Activated T-cell treated with anti-CD3 and anti-CD28 coated beads, Interleukin-2, amount 50 U/mL, for 72 hours (primary cell): Measurements from ENCODE around the gene ARL4C. TPM values are rescaled to one million over a fixed set of nuclear protein-coding genes. Genes with fewer than 3 reads are reported as not detected.
A peak's percentile ranks its signal among the peaks of the same experiment; 100 is the strongest.

Experiments
- ATAC-seq, 2 donors: fragments of 150-1000 bp; cut with Tn5 transposase; replicated peaks in 1 of 2; 2 replicates each; pipeline ENCODE4 v1.10.0; 2021; ENCODE audit warnings: moderate library complexity in 2 of 2, mild to moderate bottlenecking in 1 of 2
- DNase-seq, 2 donors: peaks; one replicate each; pipeline ENCODE4 v3.0.0; 2021 to 2022; ENCODE audit warnings: mixed read lengths in 1 of 2
- H3K27ac Mint-ChIP-seq: one replicate; pipeline ENCODE4 v1.8.0; 2022; ENCODE audit warnings: mild to moderate bottlenecking, moderate library complexity, mixed read lengths
- H3K27me3 Mint-ChIP-seq: one replicate; pipeline ENCODE4 v1.8.0; 2022; ENCODE audit warnings: low read depth, mixed read lengths
- H3K36me3 Mint-ChIP-seq, 2 donors: one replicate each; pipeline ENCODE4 v1.8.0; 2022; ENCODE audit warnings: mixed read lengths in 2 of 2, mild to moderate bottlenecking in 1 of 2; ENCODE audit not compliant: insufficient read depth in 2 of 2
- H3K4me1 Mint-ChIP-seq: one replicate; pipeline ENCODE4 v1.8.0; 2022; ENCODE audit warnings: low read depth, mixed read lengths
- H3K4me3 Mint-ChIP-seq, 2 donors: one replicate each; pipeline ENCODE4 v1.8.0; 2022; ENCODE audit warnings: mild to moderate bottlenecking in 2 of 2, mixed read lengths in 2 of 2, moderate library complexity in 2 of 2
- H3K9me3 Mint-ChIP-seq, 2 donors: one replicate each; pipeline ENCODE4 v1.8.0; 2022; ENCODE audit warnings: mixed read lengths in 2 of 2
- total RNA-seq, 2 donors: library from RNA; stranded (reverse); gene quantifications; one replicate each; pipeline ENCODE4 v1.2.3, GENCODE V29; 2022

The ARL4C gene
- total RNA-seq, 2 donors from 2014 or later = 52.9 to 53.7 TPM

DNA sequence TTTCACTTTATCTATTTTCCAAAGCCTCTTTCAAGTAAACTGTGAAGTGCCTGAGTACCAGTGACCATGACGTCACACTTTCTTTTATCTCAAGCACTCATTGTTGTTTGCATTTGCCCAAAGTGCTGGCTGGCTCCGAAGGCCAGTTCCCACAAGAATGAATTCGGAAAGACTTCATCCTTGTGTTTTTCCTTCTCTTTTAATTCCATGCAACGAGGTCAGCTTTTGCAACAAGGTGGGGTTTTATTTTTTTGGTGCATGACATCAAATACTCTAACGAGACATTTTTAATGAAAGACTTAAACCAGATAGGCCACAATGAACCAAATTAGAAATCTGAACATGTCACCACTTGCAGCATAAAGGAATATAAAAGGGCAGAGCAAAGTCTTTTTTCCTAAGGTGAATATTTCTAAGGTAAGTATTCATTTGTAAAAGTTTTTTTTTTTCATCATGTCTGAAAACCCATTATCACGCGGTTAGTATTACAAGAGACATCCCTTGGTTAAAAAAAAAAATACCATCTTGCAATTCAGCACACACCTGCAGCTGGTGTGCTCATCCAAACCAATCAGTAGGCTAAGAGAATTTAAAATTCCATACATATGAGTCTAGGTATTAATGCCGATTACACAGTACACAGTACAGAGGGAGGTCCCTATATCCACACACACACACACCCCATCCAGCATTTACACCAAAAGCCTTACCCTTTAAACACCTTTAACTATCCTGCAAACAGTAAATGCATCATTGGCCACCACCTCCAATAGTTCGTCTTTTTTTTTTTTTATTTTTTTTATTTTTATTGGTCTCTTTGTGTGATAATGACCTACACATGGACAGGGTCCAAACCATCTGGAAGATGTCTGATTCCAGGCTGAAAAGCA lies 2.3 kb downstream of the ARL4C start:
- H3K9me3 Mint-ChIP-seq = no peaks in the 10 kb centered on the region
- H3K27me3 Mint-ChIP-seq = no peaks in the 10 kb centered on the region
- peak overlapping the region; percentile 91 for H3K27ac Mint-ChIP-seq
- peaks cover 20 to 26% of the 10 kb centered on the region in 2 donors for H3K36me3 Mint-ChIP-seq
- peak overlapping the region; percentile 96 to 98 for H3K4me3 Mint-ChIP-seq
- DNase-seq = no peak
- H3K4me1 Mint-ChIP-seq = peaks cover 56% of the 10 kb centered on the region
- no peak for ATAC-seq

DNA sequence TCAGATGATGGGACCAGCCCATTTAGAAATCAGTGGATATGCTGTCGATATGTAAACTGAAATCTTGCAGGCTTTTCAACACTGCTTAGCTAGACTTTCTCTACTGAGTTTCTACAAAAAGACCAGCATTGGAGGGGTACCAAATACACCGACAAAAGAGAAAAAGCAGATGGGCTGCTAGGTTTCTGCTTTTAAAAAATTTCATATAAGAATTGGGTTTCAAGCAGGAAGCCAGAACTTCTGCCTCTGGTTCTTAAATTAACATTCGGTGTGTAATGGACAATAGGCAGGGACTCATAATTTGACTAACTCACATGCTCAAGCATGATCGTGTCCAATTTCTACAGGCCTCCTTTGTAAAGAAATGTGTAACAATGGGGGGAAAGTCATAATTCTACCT lies 3.1 kb downstream of the ARL4C start:
- Mint-ChIP-seq H3K36me3 (peaks cover 20 to 26% of the 10 kb centered on the region in 2 donors), H3K9me3 (no peaks in the 10 kb centered on the region)

DNA sequence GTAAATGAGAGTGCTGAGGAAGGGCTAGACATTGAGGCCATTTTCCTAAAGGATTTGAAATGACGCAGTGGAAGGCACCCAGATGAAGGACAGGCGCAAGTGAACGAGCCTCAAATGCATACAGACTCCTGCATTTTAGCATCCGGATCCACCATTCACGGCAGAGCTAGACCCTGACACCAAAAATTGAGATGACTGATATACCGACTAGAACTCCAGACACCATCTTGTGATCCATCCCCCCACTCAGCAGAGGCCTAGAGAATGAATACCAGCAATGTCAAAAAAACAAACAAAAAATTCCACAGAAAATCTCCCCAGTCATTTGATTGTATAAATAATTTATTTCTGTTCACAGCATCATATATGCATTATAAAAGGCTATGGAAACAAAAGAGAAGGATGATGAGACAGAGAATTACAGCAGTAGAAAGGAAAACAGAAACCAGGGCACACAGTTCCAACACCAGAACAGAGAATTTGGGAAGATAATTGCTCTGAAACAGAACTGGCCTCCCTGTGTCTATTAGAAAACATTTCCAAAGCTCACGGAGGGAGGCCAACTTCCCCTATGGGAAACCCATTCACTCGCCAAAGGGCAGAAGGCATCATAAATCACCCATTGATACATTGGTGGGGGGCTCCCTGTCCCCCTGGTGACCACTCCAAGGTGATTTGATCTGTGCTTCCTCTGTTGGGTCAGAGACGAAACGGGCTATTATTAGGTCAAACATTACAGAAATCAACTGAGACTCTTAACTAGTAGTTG lies 4.0 kb downstream of the ARL4C start:
- no peak for ATAC-seq
- Mint-ChIP-seq H3K36me3 (peaks cover 20 to 31% of the 10 kb centered on the region in 2 donors), H3K4me3 (peak overlapping the region; percentile 96 to 98), H3K27me3 (no peaks in the 10 kb centered on the region), H3K4me1 (peaks cover 56% of the 10 kb centered on the region), H3K27ac (peak overlapping the region; percentile 99), H3K9me3 (no peaks in the 10 kb centered on the region)
- DNase-seq = no peak

More for the DNA sequence above, 3.1 kb downstream of the ARL4C start:
- DNase-seq (no peak), ATAC-seq (no peak)
- peak overlapping the region; percentile 96 to 98 for H3K4me3 Mint-ChIP-seq
- H3K27me3 Mint-ChIP-seq = no peaks in the 10 kb centered on the region
- peak overlapping the region; percentile 99 for H3K27ac Mint-ChIP-seq
- peaks cover 56% of the 10 kb centered on the region for H3K4me1 Mint-ChIP-seq

DNA sequence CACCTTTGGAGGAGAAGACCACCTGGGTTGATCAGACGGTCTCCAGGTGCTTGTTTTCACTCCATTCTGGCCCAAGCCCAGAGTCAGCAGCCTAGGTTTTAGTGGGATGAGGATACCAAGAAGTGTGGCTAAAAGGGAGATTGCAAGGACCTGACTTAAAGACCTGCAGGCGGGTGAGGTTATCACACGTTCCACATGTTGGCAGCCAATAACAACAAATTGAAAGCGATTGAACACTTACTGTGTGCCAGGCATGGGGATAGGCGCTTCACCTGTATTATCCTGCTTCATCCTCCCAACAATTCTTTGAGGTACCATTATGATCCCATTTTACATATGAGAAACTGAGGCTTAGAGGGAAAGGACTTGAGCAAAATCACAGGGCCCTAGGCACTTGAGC lies 5.0 kb downstream of the ARL4C start:
- H3K36me3 Mint-ChIP-seq = peaks cover 20 to 35% of the 10 kb centered on the region in 2 donors

DNA sequence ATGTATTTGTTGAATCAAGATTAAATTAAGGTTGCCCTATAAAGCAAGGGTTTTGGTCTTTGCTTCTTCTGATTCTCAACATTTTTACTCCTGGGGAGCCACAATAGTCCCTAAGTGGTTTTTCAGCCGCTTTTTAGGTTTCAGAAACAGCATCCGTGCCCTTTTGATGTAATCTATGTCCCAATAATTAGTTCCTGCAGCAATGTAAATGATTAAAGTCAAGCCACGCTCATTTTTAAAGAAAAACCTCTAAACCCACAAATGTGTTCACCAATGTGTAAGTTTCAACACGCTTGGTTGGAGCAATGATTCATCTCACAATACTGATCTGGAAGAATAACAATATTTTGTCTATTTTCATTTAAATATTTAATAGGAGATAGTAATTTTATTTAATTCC lies 5.6 kb downstream of the ARL4C start:
- H3K27me3 Mint-ChIP-seq = no peaks in the 10 kb centered on the region
- H3K36me3 Mint-ChIP-seq = peaks cover 20 to 35% of the 10 kb centered on the region in 2 donors
- peak overlapping the region; percentile 99 for H3K27ac Mint-ChIP-seq
- H3K4me1 Mint-ChIP-seq = peaks cover 69% of the 10 kb centered on the region
- peak overlapping the region; percentile 91 to 98 for H3K4me3 Mint-ChIP-seq
- no peak for DNase-seq
- no peaks in the 10 kb centered on the region for H3K9me3 Mint-ChIP-seq
- ATAC-seq = no peak

More for the DNA sequence above, 5.0 kb downstream of the ARL4C start:
- no peaks in the 10 kb centered on the region for H3K27me3 Mint-ChIP-seq
- ATAC-seq (no peak), DNase-seq (no peak)
- no peak overlapping the region for H3K27ac Mint-ChIP-seq
- peaks cover 63% of the 10 kb centered on the region for H3K4me1 Mint-ChIP-seq
- peak overlapping the region; percentile 96 to 98 for H3K4me3 Mint-ChIP-seq
- no peaks in the 10 kb centered on the region for H3K9me3 Mint-ChIP-seq

DNA sequence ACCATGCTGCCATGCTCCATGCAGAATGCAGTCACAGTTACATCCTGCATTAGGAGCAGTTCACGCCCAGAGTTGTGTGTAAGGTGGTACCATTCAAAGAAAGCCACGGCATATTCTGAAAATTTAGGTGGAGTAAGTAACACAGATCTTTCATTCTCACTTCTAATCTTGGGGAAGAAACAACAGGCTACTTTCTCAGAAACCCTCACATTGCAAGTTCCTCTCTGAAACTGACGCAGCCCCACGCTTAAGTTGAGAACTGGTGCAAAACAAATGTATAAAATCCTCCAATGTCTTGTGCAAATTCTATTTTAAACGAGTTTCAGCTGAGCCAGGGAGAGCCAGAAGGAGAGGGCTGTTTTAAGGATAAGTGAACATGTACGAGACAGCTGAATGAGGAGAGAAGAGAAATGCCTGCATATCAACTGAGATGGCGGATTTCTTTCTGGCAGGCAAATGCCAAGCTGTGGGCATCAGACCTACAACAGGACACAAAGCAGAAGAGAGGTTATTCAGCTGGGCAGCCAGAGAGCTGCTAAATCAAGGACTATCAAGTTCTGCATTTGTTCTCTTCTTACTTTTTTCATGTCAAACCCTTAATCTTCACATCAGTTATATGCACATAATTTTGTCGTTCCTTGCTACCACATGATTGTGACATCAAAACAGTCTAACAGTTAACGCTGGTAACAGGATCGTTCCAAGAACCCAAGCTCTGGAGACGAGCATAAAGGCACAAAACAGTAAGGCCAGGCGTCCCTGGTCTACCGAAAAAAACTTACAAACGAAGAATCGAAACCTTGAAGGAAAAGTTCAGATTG lies 6.4 kb downstream of the ARL4C start:
- ATAC-seq = peak; percentile 44 to 48
- Mint-ChIP-seq H3K4me3 (peak overlapping the region; percentile 91 to 98), H3K36me3 (peaks cover 13 to 28% of the 10 kb centered on the region in 2 donors), H3K27ac (peak overlapping the region; percentile 99), H3K9me3 (no peaks in the 10 kb centered on the region), H3K4me1 (peaks cover 76% of the 10 kb centered on the region), H3K27me3 (no peaks in the 10 kb centered on the region)
- DNase-seq = peak; percentile 34 to 42

DNA sequence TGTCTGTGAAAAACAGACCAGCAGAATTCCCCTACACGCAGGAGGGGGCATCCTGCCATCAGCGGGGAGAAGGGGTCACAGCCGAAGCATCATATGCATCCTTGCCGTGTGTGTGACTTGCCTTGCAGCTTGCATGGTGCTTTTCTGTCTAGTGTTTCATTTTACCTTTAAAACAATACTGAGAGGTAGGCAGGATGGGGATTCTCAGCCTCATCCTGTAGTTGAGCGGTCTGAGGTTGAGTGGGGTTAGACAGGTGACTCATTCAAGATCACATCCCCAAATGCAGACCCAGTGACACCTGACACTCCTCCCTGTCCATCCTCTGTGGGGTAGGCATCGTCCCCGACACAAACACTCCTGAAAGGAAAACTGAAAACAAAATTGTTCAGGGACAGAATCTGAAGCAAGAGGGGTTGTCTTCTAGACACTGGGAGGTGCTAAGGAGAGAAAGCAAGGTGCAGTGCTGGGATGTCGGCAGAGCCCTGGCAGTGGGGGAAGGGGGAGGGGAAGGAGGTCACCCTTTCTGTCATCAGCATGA lies 7.9 kb downstream of the ARL4C start:
- H3K27ac Mint-ChIP-seq = peak overlapping the region; percentile 51
- peak overlapping the region; percentile 91 to 98 for H3K4me3 Mint-ChIP-seq
- H3K4me1 Mint-ChIP-seq = peaks cover 91% of the 10 kb centered on the region
- ATAC-seq (peak; percentile 86 to 88), DNase-seq (peak; percentile 74 to 82)
- no peaks in the 10 kb centered on the region for H3K9me3 Mint-ChIP-seq
- peaks cover 5 to 19% of the 10 kb centered on the region in 2 donors for H3K36me3 Mint-ChIP-seq
- no peaks in the 10 kb centered on the region for H3K27me3 Mint-ChIP-seq

DNA sequence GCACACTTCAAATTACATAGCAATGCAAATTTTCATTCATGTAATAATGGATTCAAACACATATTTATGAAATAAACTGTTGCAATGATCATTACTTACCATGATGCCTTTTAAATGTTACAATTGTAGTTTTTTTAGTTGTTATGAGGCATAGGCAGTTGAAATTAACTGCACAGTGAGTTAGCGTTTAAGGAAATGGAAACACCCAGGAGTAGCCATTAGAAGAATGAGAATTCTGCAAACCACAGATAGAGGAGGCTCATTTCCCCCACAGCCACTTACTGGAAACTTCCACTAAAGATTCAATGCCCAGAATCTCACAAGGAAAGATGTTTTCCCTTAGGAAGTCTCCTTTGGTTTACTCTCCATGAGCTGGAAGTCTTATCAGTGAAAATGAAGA lies 8.4 kb downstream of the ARL4C start:
- DNase-seq (no peak), ATAC-seq (no peak)
- Mint-ChIP-seq H3K9me3 (no peaks in the 10 kb centered on the region), H3K27me3 (no peaks in the 10 kb centered on the region), H3K27ac (peak overlapping the region; percentile 51), H3K4me1 (peaks cover 96% of the 10 kb centered on the region), H3K36me3 (peaks cover 5 to 18% of the 10 kb centered on the region in 2 donors), H3K4me3 (peak overlapping the region; percentile 91 to 98)

DNA sequence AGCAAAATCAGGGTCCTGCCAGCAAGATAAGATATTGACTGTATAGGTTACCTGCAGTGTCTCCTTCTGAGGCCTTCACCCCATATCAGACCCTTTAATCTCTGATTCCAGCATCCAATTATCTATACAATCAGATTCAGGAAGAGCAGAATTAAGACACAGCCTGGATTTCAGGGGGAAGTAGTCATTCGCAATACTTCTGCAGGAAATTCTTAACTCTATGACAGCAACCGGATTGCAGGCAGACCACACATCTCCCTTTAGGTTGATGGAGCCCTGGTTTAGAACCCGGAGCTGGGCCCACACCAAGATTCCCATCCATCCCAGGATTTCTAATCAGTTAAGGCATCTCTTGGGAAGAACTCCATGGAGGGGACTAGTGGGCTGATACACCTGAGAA lies 9.5 kb downstream of the ARL4C start:
- no peak overlapping the region for H3K27ac Mint-ChIP-seq
- peaks cover 98% of the 10 kb centered on the region for H3K4me1 Mint-ChIP-seq
- peaks cover 0 to 9% of the 10 kb centered on the region in 2 donors for H3K36me3 Mint-ChIP-seq
- H3K4me3 Mint-ChIP-seq = no peak overlapping the region
- DNase-seq (no peak), ATAC-seq (no peak)
- no peaks in the 10 kb centered on the region for H3K27me3 Mint-ChIP-seq
- no peaks in the 10 kb centered on the region for H3K9me3 Mint-ChIP-seq

DNA sequence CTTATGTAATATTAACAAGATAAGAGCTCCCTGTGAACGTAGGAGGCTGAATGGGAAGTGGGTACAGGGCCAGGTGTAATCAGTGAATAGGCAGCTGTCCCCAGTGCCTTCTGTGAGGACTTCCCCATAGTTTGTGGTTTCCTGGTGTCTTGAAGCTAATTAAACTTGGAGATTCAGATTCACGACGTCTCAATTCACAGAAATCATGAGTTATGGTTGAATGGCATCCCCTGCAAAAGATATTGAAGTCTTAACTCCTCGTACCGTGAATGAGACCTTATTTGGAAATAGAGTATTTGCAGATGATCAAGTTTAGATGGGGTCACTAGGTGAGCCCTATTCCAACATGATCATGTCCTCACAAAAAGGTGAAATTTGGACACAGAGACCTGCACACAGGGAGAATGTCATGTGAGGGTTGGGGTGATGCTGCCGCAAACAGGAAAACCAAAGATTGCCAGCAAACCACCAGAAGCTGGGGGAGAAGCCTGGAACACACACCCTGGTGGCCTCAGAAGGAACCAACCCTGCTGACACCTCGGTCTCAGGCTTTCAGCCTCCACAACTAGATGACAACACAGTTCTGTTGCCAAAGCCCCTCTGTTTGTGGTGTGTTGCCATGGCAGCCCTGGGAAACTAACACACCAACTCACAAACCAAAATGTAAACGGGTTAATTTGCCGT lies 13.2 kb downstream of the ARL4C start:
- Mint-ChIP-seq H3K4me1 (peaks cover 94% of the 10 kb centered on the region), H3K4me3 (peak overlapping the region; percentile 71 to 81), H3K36me3 (peaks cover 0 to 9% of the 10 kb centered on the region in 2 donors), H3K9me3 (no peaks in the 10 kb centered on the region), H3K27ac (peak overlapping the region; percentile 90), H3K27me3 (no peaks in the 10 kb centered on the region)
- ATAC-seq (peak; percentile 84 to 86), DNase-seq (peak; percentile 82)

DNA sequence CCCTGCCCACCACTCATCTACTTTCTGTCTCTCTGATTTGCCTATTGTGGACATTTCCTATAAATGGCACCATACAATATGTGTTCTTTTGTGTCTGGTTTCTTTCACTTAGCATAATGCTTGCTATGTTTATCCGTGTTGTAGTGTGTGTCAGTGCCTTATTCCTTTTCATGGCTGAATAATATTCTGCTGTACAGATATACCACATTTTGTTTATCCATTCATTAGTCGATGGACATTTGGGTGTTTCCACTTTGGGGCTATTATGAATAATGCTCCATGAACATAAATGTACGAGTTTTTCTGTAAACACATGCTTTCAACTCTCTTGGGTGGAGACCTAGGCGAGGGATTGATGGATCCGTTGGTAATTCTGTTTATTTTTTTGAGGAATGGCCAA lies 15.6 kb downstream of the ARL4C start:
- peaks cover 90% of the 10 kb centered on the region for H3K4me1 Mint-ChIP-seq
- H3K27ac Mint-ChIP-seq = no peak overlapping the region
- H3K36me3 Mint-ChIP-seq = no peaks in the 10 kb centered on the region
- no peak for DNase-seq
- H3K27me3 Mint-ChIP-seq = no peaks in the 10 kb centered on the region
- peak overlapping the region in 1 of 2 donors; percentile 3 for H3K4me3 Mint-ChIP-seq
- no peaks in the 10 kb centered on the region for H3K9me3 Mint-ChIP-seq
- ATAC-seq = no peak

DNA sequence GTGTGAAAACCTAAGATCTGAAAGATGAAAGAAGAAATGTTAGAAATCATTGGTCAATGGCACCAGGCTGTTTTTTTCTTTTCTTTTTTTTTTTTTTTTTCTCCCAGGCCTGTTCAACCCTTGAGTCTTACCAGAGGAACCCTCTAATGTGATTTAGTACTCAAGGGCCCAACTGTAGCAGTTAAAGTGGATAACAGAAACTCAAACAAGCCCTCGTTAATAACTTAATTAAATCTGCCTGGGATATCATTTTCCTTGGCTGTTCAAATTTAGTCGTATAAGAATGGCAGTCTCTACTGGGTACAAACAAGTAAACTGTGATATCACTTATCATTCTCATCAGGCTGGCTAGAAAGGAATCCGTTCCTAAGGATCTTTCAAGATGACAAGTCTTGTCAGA lies 16.5 kb downstream of the ARL4C start:
- DNase-seq (no peak), ATAC-seq (no peak)
- Mint-ChIP-seq H3K9me3 (no peaks in the 10 kb centered on the region), H3K4me1 (peaks cover 92% of the 10 kb centered on the region), H3K36me3 (no peaks in the 10 kb centered on the region), H3K4me3 (no peak overlapping the region), H3K27ac (no peak overlapping the region), H3K27me3 (no peaks in the 10 kb centered on the region)
